Natural killer cell (primary cell): ENCODE data around the gene MTERF1. TPM values are rescaled to one million over a fixed set of nuclear protein-coding genes. Genes with fewer than 3 reads are reported as not detected.
A peak's percentile ranks its signal among the peaks of the same experiment; 100 is the strongest.

Experiments used
- ATAC-seq, 3 donors: fragments of 150-1000 bp in 2 of 3; fragments of 200-7000 bp in 1 of 3; cut with Tn5 transposase; 1 replicate in 1 of 3; 2 replicates in 2 of 3; pipeline ENCODE4 v1.10.0; 2021; ENCODE audit warnings: mild to moderate bottlenecking in 2 of 3, moderate library complexity in 2 of 3
- DNase-seq, 2 donors: peaks; one replicate each; pipeline versions ENCODE4 v3.0.0 to v3.0.0-alpha.2; 2013 to 2021; ENCODE audit warnings: mixed read lengths in 1 of 2
- H3K27ac ChIP-seq: one replicate; pipeline ENCODE4 v1.5.1; 2013; ENCODE audit warnings: mild to moderate bottlenecking, low read length
- H3K27me3 ChIP-seq: one replicate; pipeline ENCODE4 v1.6.1; 2013; ENCODE audit warnings: low read length; ENCODE audit not compliant: control insufficient read depth, insufficient read depth
- H3K36me3 ChIP-seq: one replicate; pipeline ENCODE4 v1.6.1; 2013; ENCODE audit warnings: low read length; ENCODE audit not compliant: control insufficient read depth, insufficient read depth
- H3K4me1 ChIP-seq: one replicate; pipeline ENCODE4 v1.6.1; 2013; ENCODE audit warnings: low read length; ENCODE audit not compliant: control insufficient read depth, insufficient read depth
- H3K4me3 ChIP-seq: one replicate; pipeline ENCODE4 v1.5.1; 2013; ENCODE audit warnings: low read length
- H3K9me3 ChIP-seq: one replicate; pipeline ENCODE4 v1.6.1; 2013; ENCODE audit warnings: low read length; ENCODE audit not compliant: control insufficient read depth, insufficient read depth
- H3K27ac Mint-ChIP-seq, 2 donors: one replicate each; pipeline ENCODE4 v1.8.0; 2022; ENCODE audit warnings: mild to moderate bottlenecking in 2 of 2, mixed read lengths in 2 of 2, moderate library complexity in 1 of 2
- H3K27me3 Mint-ChIP-seq, 2 donors: one replicate each; pipeline ENCODE4 v1.8.0; 2022; ENCODE audit warnings: low read depth in 2 of 2, mixed read lengths in 2 of 2
- H3K36me3 Mint-ChIP-seq: one replicate; pipeline ENCODE4 v1.8.0; 2022; ENCODE audit warnings: mixed read lengths
- H3K4me1 Mint-ChIP-seq, 2 donors: one replicate each; pipeline ENCODE4 v1.8.0; 2022; ENCODE audit warnings: mixed read lengths in 2 of 2
- H3K4me3 Mint-ChIP-seq: one replicate; pipeline ENCODE4 v1.8.0; 2022; ENCODE audit warnings: mild to moderate bottlenecking, moderate library complexity, mixed read lengths
- H3K9me3 Mint-ChIP-seq, 2 donors: one replicate each; pipeline ENCODE4 v1.8.0; 2022; ENCODE audit warnings: mixed read lengths in 2 of 2
- WGBS: methylation state at CpG from one replicate; pipeline ENCODE4 v1.1.7; 2013; ENCODE audit warnings: missing lambda C conversion rate; ENCODE audit not compliant: insufficient coverage; 5-methylcytosine and 5-hydroxymethylcytosine counted together
- intact Hi-C: fragments of 100-400 bp; cut with micrococcal nuclease; formaldehyde crosslinking; loops from one replicate; pipeline ENCODE4 v1.14.2; 2022
- total RNA-seq, 4 donors: library from RNA; stranded (reverse); fragments of 120-200 nt in 1 of 4; gene quantifications; one replicate each; pipeline versions ENCODE4 v1.2.3 to v1.2.4, GENCODE V29; 2013 to 2022
- TF ChIP-seq, protein P1 (sequence below): fragments of 200-600 bp; IDR thresholded peaks from one replicate; pipeline ENCODE4 v1.8.0; 2022; ENCODE audit warnings: antibody characterized with exemption

Gene MTERF1, protein sequence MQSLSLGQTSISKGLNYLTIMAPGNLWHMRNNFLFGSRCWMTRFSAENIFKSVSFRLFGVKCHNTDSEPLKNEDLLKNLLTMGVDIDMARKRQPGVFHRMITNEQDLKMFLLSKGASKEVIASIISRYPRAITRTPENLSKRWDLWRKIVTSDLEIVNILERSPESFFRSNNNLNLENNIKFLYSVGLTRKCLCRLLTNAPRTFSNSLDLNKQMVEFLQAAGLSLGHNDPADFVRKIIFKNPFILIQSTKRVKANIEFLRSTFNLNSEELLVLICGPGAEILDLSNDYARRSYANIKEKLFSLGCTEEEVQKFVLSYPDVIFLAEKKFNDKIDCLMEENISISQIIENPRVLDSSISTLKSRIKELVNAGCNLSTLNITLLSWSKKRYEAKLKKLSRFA
- total RNA-seq: 10 to 100 TPM; 15.7 to 20.0 (median 19.0) TPM
- 31.7 TPM for total RNA-seq (2013)

DNA sequence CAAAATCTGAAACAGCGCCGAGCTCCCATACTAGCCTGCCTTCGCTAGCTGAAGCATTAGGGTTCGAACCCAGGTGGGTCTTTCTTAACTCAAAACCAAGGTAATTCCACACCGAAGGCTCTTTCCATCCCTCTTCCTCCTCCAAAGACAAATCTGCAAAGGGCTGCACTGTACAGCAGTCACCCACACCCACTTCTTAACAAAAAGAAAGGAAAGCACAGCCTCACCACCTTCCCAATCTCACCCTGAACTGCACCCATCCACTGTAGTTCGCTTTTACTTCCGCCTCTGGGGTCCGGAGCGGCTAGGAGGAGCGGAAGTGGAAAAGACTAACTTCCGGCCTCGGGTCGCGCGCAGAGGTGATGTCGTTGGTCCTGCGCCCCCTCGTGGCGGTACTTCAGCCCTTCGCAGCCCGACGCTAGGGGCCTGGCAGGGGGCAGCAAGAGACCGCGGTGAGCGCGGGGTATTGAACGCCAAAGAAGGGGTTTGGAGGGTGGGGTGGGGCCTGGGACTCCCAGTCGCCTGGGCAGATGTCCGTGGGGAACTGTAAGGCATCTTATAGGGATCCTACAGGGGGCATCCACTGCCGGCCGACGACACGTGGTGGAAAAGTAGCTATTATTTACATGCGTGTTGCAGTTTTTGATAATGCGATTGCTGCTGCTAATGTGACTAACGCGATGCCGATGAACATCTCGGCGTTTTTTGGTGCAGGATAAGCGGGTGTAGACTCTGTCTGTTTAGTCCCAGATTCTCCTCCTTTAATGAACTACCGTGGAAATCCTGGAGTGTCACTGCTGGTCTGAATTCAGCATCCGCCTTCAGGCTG is at the start of gene MTERF1:
Gene MTERF1, minus strand, starts transcription at position 290 of the 829 bp plus-strand sequence. CDS start 619 bp downstream, outside the sequence.
- intact Hi-C loops: loop anchor here (2.0 to 5.0 kb wide), 2 partner anchors 60 to 567 kb away; partner anchors contain the start of genes AKAP9 and GATAD1
- Histone ChIP-seq H3K36me3 (peaks cover 8% of the 10 kb centered on the region), H3K27me3 (no peaks in the 10 kb centered on the region), H3K4me3 (peak within 1 kb of the TSS; percentile 82), H3K4me1 (peaks cover 14% of the 10 kb centered on the region), H3K9me3 (no peaks in the 10 kb centered on the region), H3K27ac (peak within 1 kb of the TSS; percentile 65)
- peaks cover 3 to 22% of the 10 kb centered on the region in 2 donors for H3K27me3 Mint-ChIP-seq
- peaks cover 32 to 37% of the 10 kb centered on the region in 2 donors for H3K4me1 Mint-ChIP-seq
- H3K4me3 Mint-ChIP-seq: peak within 1 kb of the TSS; percentile 97
- DNase-seq: peak; percentile 89 to 97
- TF ChIP-seq, protein P1, sequence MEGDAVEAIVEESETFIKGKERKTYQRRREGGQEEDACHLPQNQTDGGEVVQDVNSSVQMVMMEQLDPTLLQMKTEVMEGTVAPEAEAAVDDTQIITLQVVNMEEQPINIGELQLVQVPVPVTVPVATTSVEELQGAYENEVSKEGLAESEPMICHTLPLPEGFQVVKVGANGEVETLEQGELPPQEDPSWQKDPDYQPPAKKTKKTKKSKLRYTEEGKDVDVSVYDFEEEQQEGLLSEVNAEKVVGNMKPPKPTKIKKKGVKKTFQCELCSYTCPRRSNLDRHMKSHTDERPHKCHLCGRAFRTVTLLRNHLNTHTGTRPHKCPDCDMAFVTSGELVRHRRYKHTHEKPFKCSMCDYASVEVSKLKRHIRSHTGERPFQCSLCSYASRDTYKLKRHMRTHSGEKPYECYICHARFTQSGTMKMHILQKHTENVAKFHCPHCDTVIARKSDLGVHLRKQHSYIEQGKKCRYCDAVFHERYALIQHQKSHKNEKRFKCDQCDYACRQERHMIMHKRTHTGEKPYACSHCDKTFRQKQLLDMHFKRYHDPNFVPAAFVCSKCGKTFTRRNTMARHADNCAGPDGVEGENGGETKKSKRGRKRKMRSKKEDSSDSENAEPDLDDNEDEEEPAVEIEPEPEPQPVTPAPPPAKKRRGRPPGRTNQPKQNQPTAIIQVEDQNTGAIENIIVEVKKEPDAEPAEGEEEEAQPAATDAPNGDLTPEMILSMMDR: peak; percentile 96
- peaks cover 4% of the 10 kb centered on the region for H3K36me3 Mint-ChIP-seq
- no peaks in the 10 kb centered on the region for H3K9me3 Mint-ChIP-seq
- peak; percentile 96 to 99 (median 99) for ATAC-seq
- 6% methylated on average over 43 of the region's 43 CpGs for WGBS
- peak within 1 kb of the TSS; percentile 88 to 96 for H3K27ac Mint-ChIP-seq

DNA sequence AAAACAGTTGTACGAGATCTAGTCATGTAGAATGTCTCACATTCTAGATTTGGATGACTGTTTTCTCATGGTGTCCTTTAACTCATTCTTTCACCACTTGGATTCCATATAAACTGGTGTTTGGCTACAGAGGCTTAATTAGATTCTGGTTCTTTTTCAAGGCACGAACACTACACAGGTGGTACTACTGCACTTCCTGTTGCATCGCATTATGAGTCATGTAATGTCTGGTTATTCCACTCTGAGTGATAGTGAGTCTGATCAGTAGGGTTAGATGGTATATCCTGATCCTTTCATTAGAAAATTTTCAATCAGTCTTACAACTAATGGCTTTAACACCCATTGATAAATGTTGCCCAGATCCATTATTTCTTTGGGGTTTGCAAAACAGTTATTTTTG is 49.0 kb upstream of the MTERF1 start:
- H3K27ac ChIP-seq: no peak overlapping the region
- H3K36me3 ChIP-seq: no peaks in the 10 kb centered on the region
- no peak for ATAC-seq
- no peaks in the 10 kb centered on the region for H3K9me3 Mint-ChIP-seq
- H3K27ac Mint-ChIP-seq: no peak overlapping the region
- H3K4me1 Mint-ChIP-seq: no peaks in the 10 kb centered on the region
- intact Hi-C loops: no loop called here
- H3K4me3 ChIP-seq: no peak overlapping the region
- TF ChIP-seq, protein P1: no peak
- peaks cover 26 to 60% of the 10 kb centered on the region in 2 donors for H3K27me3 Mint-ChIP-seq
- no peaks in the 10 kb centered on the region for H3K9me3 ChIP-seq
- 64% methylated on average over 3 of the region's 3 CpGs for WGBS
- no peaks in the 10 kb centered on the region for H3K36me3 Mint-ChIP-seq
- no peaks in the 10 kb centered on the region for H3K4me1 ChIP-seq
- peaks cover 2% of the 10 kb centered on the region for H3K27me3 ChIP-seq
- H3K4me3 Mint-ChIP-seq: no peak overlapping the region
- no peak for DNase-seq

DNA sequence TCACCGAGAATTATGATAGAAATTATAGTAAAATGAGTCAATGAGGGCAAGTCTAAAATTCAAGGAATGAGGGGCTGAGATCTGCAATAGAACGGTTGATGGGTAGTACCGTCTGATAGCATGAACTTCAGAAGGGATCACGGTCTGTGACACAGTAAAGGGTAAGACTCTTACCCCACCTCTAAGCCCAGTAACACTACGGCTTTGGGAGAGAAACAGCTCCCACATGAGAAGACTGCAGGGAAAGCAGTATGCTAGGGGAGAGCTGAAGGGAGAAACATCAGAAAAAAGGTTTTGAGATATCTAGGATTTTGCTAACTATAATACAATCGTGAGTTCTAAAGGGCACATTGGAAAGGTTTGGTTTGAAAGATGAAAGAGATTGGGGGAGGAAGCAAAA is 47.4 kb upstream of the MTERF1 start:
- no peak overlapping the region for H3K27ac Mint-ChIP-seq
- intact Hi-C loops: no loop called here
- WGBS: 89% methylated on average over 5 of the region's 6 CpGs

More for the DNA sequence above, 47.4 kb upstream of the MTERF1 start:
- H3K9me3 Mint-ChIP-seq: no peaks in the 10 kb centered on the region
- DNase-seq: no peak
- no peak overlapping the region for H3K4me3 ChIP-seq
- TF ChIP-seq, protein P1: no peak
- peaks cover 2% of the 10 kb centered on the region for H3K27me3 ChIP-seq
- H3K4me3 Mint-ChIP-seq: no peak overlapping the region
- no peaks in the 10 kb centered on the region for H3K36me3 Mint-ChIP-seq
- H3K4me1 ChIP-seq: no peaks in the 10 kb centered on the region
- H3K27ac ChIP-seq: no peak overlapping the region
- peaks cover 27 to 57% of the 10 kb centered on the region in 2 donors for H3K27me3 Mint-ChIP-seq
- no peaks in the 10 kb centered on the region for H3K36me3 ChIP-seq
- H3K4me1 Mint-ChIP-seq: no peaks in the 10 kb centered on the region
- ATAC-seq: no peak
- no peaks in the 10 kb centered on the region for H3K9me3 ChIP-seq
